SIG-M5 treated with dmso at 0.1 percent for 504 hours (cell line): Measurements from ENCODE around the gene IL4I1.
"Not testable (repeated sequence)": the region's sequence is repeated elsewhere in the genome, so short reads cannot be mapped to it uniquely, and the experiment has no call there.

ENCODE experiments used
- DNase-seq: peaks from one replicate; lab custom pipeline; 2025; ENCODE audit not compliant: unreplicated experiment; lab: John Stamatoyannopoulos, UW

The IL4I1 gene

GRCh38 chr19:49924881-49925210, 28.2 kb upstream of the IL4I1 start:
- not testable (repeated sequence) for DNase-seq

GRCh38 chr19:49924004-49924880, 27.6 kb upstream of the IL4I1 start:
- DNase-seq, result no peak

GRCh38 chr19:49923055-49924003, 26.6 kb upstream of the IL4I1 start:
- peak; percentile 32 for DNase-seq

- DNase-seq, result peak; percentile 28
These were observed 25.4 kb upstream of the IL4I1 start for GRCh38 chr19:49921871-49922795.

- no peak for DNase-seq
These were observed 24.1 kb upstream of the IL4I1 start for GRCh38 chr19:49920624-49921363.

GRCh38 chr19:49918089-49918488, 21.4 kb upstream of the IL4I1 start:
- no peak for DNase-seq

- no peak for DNase-seq
These were observed 20.4 kb upstream of the IL4I1 start for GRCh38 chr19:49916839-49917733.

GRCh38 chr19:49915271-49915670, 18.6 kb upstream of the IL4I1 start:
- DNase-seq, result no peak

- no peak for DNase-seq
These were observed 17.0 kb upstream of the IL4I1 start for GRCh38 chr19:49913720-49914119.

- no peak for DNase-seq
These were observed 16.4 kb upstream of the IL4I1 start for GRCh38 chr19:49912965-49913685.

GRCh38 chr19:49911381-49912145, 14.9 kb upstream of the IL4I1 start:
- DNase-seq, result no peak

GRCh38 chr19:49910179-49910578, 13.5 kb upstream of the IL4I1 start:
- DNase-seq, result no peak

- no peak for DNase-seq
These were observed 12.1 kb upstream of the IL4I1 start for GRCh38 chr19:49908480-49909420.

GRCh38 chr19:49907745-49908446, 11.2 kb upstream of the IL4I1 start:
- DNase-seq, result no peak

GRCh38 chr19:49906879-49907564, 10.3 kb upstream of the IL4I1 start:
- no peak for DNase-seq
